Right renal pelvis (tissue), 4 donors: ENCODE measurements around the gene DOP1A. TPM values are rescaled to one million over a fixed set of nuclear protein-coding genes. Genes with fewer than 3 reads are reported as not detected.

ENCODE experiments used
- DNase-seq, 4 donors: peaks; one replicate each; pipeline ENCODE4 v3.0.0-alpha.2; 2013; ENCODE audit warnings: low read depth in 4 of 4, low spot score in 3 of 4, missing footprints in 1 of 4
- polyA plus RNA-seq, 4 donors: library from polyadenylated mRNA; unstranded; fragments of 120-200 nt; gene quantifications; one replicate each; pipeline ENCODE4 v1.2.1, GENCODE V29; 2013; ENCODE audit not compliant: insufficient read length in 4 of 4

The DOP1A gene
- polyA plus RNA-seq, 4 donors = 30.4 to 40.5 (median 34.8) TPM

DNA sequence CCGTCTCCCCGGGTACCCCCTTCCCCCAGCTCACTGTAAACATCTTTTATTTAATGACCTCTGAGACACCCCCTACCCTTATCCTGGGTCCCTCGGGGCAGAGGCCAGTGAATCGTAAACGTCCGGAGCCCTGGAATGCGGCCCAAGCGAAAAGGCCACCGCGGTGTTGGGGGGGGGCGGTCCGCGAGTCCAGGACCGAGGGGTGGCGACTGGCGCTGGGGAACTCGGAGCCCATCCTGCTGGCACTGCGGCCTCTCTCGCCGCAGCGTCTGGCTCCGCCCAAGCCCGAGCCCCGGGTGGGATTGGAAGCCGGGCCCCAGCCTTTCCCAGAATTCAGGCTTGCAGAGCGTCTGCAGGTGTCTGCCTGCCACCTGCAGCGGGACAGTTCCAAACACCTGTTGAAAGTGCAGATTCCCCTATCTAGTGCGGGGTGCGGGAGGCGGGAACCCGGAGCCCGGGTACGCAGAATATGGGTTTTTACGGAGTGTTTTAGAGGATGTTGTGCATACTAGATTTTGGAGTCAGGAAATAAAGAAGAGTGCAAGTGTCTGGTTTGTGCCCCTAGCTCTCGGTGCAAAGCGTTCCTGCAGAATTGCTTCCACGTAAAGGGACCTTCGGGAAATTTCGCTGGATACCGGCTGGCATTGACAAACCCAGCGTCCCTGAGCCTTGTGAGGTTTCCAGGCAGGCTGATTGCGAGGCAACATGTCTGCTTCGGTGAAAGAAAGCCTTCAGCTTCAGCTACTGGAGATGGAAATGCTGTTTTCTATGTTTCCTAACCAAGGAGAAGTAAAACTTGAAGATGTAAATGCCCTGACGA lies 126.5 kb downstream of the DOP1A start:
- DNase-seq = peak in 1 of 4 donors; percentile 23

DNA sequence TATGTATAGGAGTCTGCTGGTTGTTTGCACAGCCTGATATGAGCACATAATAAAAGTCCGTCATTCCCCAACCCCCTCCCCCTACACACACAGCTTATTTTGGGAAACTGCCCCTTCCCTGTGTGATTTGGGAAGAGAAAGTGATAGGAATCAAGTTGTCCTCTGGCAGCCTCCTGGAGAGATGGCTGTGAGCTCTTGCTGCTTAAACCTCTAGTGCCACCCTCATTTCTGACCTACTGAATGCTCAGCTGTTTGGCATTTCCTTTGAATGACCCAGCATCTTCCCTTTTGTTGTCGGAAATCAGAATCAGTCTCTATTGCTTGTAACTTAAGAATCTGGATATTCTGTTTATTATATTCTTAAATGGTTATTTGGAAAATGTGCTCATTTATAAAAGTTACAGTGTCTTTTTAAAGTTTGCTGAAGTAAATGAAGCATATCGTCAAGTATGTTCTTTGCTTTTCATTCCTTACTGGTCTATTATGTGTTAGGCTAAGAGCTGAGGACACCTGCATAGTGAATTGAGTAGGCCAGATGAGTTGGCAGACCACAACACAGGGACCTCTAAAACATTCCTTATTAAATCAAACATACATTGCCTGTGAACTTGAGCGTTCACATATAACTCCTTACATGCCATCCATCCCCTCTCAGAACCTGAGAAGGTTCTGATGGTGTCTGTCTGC lies 131.2 kb downstream of the DOP1A start:
- no peak for DNase-seq

DNA sequence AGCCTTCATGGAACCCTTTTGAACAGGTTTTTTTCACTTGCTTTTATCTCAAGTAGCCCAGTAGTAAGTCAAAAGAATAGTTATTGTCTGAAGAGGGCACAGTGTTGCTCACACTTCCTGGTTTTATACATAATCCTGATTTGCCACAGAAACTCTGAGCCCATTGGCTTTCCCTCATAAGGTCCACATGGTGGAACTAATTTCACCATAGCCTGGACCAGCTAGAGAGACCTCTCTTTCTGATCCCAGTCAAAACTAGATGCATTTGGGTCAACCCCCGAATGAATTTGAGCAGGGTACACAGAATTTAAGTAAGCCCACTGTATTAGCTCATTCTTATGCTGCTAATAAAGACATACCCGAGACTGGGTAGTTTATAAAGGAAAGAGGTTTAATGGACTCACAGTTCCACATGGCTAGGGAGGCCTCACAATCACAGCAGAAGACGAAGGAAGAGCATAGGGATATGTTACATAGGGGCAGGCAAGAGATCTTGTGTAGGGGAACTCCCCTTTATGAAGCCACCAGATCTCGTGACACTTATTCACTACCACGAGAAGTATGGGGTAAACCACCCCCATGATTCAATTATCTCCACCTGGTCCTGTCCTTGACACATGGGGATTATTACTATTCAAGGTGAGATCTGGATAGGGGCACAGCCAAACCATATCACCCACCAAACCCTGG lies 131.8 kb downstream of the DOP1A start:
- DNase-seq = no peak

DNA sequence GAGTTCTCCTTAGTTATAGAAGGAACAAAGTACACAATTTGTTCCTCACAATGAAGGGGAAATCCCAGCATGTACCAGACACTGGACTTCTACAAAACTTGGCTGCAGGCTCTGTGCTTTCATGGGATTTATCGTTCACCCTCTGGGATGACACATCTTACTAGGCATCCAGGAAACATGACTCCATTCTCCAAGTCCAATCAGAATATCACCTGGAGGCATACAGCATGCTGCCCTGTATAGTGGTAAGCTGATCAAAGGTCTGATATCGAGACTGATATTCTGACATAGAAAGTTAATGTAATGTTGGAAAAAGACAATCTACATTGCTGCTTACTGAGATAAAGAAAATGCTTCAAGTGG lies 132.4 kb downstream of the DOP1A start:
- DNase-seq = no peak

DNA sequence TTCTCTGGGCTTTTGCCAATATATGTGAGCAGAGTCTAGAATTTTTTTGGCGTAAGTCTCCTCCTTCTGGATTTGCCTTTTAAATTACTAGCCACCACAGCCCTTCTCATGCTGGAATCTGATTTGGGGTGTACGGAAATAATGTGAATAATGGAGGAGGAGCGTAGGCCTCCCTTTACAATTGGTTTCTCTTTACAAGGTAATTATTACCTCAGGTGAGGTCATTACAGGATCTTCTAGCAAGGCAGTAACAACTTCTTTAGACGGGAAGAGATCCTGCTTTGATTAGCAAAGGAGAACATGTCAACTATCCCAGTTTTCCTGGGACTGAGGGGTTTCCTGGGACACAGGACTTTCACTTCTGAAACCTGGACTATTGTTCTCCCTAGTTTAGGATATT lies 134.6 kb downstream of the DOP1A start:
- DNase-seq = no peak

DNA sequence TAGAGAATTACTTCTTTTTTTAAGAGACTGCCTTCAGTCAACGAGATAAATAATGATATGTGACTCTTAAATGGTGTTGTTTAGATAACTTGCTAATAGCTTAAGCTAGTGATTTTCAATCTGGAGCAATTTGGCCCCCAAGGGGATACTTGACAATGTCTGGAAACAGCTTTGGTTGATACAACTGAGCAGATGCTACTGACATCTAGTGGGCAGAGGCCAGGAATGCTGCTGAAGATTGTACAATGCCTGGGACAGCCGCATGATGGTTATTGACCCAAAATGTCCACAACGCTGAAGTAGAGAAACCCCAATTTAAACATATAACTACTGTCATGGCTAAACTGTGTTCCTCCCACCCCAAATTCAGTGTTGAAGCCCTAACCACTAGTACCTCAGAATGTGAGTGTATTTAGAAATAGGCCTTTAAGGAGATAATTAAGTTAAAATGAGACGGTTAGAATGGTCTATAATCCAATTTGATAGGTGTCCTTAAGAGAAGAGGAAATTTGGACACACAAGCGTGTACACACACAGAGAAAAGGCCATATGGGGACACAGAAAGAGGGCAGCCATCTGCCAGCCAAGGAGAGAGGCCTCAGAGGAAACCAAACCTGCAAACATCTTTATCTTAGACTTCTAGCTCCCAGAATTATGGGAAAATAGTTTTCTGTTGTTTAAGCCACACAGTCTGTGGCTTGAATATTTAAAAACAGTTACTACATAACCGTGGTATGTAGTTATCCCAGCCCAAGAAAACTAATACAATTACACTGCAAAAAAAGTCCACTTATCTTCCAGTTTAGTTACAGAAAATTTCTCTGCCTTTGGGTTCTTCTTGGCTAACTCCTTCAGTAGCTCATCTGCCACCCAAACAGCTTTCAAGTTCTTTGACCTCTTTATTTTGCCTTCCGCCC lies 147.9 kb downstream of the DOP1A start:
- DNase-seq = peak in 2 of 4 donors; percentile 45 to 51

DNA sequence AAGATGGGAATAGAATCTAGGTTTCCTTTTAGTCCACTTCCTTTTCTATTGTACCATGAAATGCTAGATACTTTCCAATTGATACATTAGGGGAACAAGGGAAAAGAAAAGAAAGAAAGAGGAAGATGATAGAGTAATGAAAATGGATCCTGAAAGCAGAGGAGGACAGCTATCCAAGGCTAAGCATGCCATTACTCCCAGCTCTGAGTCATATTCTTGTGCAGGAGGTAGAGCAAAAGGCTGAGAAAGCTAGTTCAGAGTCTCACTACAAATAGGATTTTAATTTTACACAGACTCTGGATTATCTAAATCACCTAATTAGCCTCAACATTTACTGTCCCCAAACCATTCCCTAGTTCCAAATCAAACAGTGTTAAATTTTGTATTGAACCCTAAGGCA lies 149.3 kb downstream of the DOP1A start:
- DNase-seq = no peak

Other genes starting within 250 kb of the DOP1A start
- gene UBE3D, start 1.8 kb upstream of the DOP1A start, polyA plus RNA-seq = 1 to 10 TPM; 7.7 to 8.5 (median 8.2) TPM
- 10 to 100 TPM; 38.8 to 47.9 (median 40.4) TPM for gene PGM3, start 125.6 kb downstream of the DOP1A start, polyA plus RNA-seq
- 1 to 10 TPM; 6.8 to 7.8 (median 7.6) TPM for gene RWDD2A, start 125.7 kb downstream of the DOP1A start, polyA plus RNA-seq